BE2C (cell line): Measurements from ENCODE around the gene CLIC1.

Source experiments
- DNase-seq: peaks from one replicate; pipeline ENCODE4 v3.0.0-alpha.2; 2020
- H3K27me3 ChIP-seq: fragments of 250-450 bp; sonication (Bioruptor Pico); 2 replicates; pipeline ENCODE4 v1.5.1; 2020; ENCODE audit warnings: mild to moderate bottlenecking
- H3K36me3 ChIP-seq: fragments of 250-450 bp; sonication (Bioruptor Pico); 2 replicates; pipeline ENCODE4 v1.5.1; 2020; ENCODE audit warnings: mild to moderate bottlenecking
- H3K4me1 ChIP-seq: fragments of 250-450 bp; sonication (Bioruptor Pico); 2 replicates; pipeline ENCODE4 v1.5.1; 2020
- H3K4me3 ChIP-seq: 2 replicates; pipeline ENCODE4 v1.5.1; 2011; ENCODE audit warnings: low read depth, low read length
- H3K9me3 ChIP-seq: fragments of 250-450 bp; sonication (Bioruptor Pico); 2 replicates; pipeline ENCODE4 v1.5.1; 2020
- CTCF ChIP-seq: IDR thresholded peaks from 2 replicates; pipeline ENCODE4 v1.5.1; 2012; ENCODE audit warnings: mild to moderate bottlenecking, low read depth, low read length

The CLIC1 gene

GRCh38 chr6:31727034-31727716, 9.2 kb downstream of the CLIC1 start:
- no peaks in the 10 kb centered on the region; the same call in 1 of the 2 replicates for H3K4me1 ChIP-seq
- no peaks in the 10 kb centered on the region for H3K27me3 ChIP-seq
- H3K4me3 ChIP-seq, result no peak overlapping the region
- H3K36me3 ChIP-seq, result peaks cover 9% of the 10 kb centered on the region
- TF ChIP-seq CTCF, result no peak
- no peaks in the 10 kb centered on the region for H3K9me3 ChIP-seq
- DNase-seq, result no peak

GRCh38 chr6:31725502-31726350, 10.6 kb downstream of the CLIC1 start:
- no peak for TF ChIP-seq CTCF
- no peaks in the 10 kb centered on the region for H3K27me3 ChIP-seq
- H3K4me3 ChIP-seq, result no peak overlapping the region
- H3K36me3 ChIP-seq, result no peaks in the 10 kb centered on the region
- H3K4me1 ChIP-seq, result no peaks in the 10 kb centered on the region; the same call in 1 of the 2 replicates
- no peak for DNase-seq
- H3K9me3 ChIP-seq, result no peaks in the 10 kb centered on the region

- no peak for DNase-seq
- Histone ChIP-seq H3K9me3 (no peaks in the 10 kb centered on the region), H3K27me3 (no peaks in the 10 kb centered on the region), H3K36me3 (no peaks in the 10 kb centered on the region), H3K4me1 (no peaks in the 10 kb centered on the region; the same call in 1 of the 2 replicates), H3K4me3 (no peak overlapping the region)
- TF ChIP-seq CTCF, result no peak
Measured at GRCh38 chr6:31723980-31724691, 12.2 kb downstream of the CLIC1 start.

GRCh38 chr6:31723245-31723979, 12.9 kb downstream of the CLIC1 start, which contains the start of gene MPIG6B:
Gene MPIG6B (plus strand): TSS chr6:31723373. CDS start chr6:31723384, 11 bp downstream.
- DNase-seq, result peak; percentile 36
- no peaks in the 10 kb centered on the region; the same call in 1 of the 2 replicates for H3K4me1 ChIP-seq
- H3K9me3 ChIP-seq, result no peaks in the 10 kb centered on the region
- no peaks in the 10 kb centered on the region for H3K36me3 ChIP-seq
- no peak for TF ChIP-seq CTCF
- H3K27me3 ChIP-seq, result no peaks in the 10 kb centered on the region
- H3K4me3 ChIP-seq, result no peak within 1 kb of the TSS

- no peak for DNase-seq
- H3K36me3 ChIP-seq, result no peaks in the 10 kb centered on the region
- no peaks in the 10 kb centered on the region; the same call in 1 of the 2 replicates for H3K4me1 ChIP-seq
- no peaks in the 10 kb centered on the region for H3K27me3 ChIP-seq
- no peak for TF ChIP-seq CTCF
- no peak overlapping the region for H3K4me3 ChIP-seq
- H3K9me3 ChIP-seq, result no peaks in the 10 kb centered on the region
Measured at GRCh38 chr6:31722173-31722572, 14.2 kb downstream of the CLIC1 start.
